GM21529 (cell line): ENCODE data around the gene ZPR1.
"Not testable (repeated sequence)": the region's sequence is repeated elsewhere in the genome, so short reads cannot be mapped to it uniquely, and the experiment has no call there.

Source experiments
- ATAC-seq: cut with Tn5 transposase; IDR thresholded peaks from one replicate; pipeline ENCODE4 v1.9.1; 2021; ENCODE audit not compliant: unreplicated experiment

ZPR1 gene, protein sequence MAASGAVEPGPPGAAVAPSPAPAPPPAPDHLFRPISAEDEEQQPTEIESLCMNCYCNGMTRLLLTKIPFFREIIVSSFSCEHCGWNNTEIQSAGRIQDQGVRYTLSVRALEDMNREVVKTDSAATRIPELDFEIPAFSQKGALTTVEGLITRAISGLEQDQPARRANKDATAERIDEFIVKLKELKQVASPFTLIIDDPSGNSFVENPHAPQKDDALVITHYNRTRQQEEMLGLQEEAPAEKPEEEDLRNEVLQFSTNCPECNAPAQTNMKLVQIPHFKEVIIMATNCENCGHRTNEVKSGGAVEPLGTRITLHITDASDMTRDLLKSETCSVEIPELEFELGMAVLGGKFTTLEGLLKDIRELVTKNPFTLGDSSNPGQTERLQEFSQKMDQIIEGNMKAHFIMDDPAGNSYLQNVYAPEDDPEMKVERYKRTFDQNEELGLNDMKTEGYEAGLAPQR

DNA sequence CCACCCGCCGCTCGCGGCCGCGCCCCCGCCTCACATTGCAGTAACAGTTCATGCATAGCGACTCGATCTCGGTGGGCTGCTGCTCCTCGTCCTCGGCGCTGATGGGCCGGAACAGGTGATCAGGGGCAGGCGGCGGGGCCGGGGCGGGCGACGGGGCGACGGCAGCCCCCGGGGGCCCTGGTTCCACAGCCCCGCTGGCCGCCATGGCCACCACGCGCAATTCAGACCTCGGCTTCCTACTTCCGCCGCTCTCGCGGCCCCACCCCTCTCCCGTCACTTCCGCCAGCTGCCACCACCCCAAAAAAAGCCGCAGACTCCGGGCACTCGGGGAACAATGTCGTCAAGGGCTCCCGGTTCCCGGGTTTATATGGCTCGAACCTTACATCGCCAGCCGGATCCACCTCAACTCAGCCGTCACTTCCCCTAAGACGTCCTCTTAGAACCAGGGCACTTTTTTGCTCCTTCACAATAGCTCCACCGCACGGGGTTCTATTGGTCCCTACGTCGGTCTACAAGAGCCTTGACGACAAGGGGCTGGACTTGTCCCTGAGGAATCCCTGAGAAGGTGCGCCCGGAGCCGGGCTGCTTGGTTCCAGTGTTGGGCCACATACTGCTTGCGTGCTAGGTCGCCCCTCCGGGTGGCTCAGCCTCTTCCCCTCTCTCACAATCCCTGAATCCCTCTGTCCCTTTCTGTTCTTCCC lies at the start of gene ZPR1:
TSS of gene ZPR1 (minus strand) at position 238 of the 701 bp plus-strand sequence. CDS start at position 205, 33 bp downstream.
- ATAC-seq, result peak; percentile 91

DNA sequence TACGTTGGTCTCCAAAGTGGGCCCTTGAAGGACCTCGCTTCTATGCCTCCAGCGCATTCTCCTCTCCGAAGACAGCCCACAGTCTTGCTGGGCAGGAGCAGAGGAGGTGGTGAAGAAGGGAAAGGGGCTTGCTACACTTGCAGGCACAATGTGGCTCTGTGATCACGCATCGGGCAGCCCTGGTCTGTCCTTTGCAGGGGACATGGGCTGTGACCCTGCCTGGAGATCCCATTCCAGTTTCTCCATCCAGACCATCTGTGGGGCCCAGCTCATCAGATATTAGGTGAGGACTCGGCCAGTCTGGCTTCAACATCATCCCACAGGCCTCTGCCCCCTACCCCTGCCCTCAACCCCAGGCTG lies 48.8 kb upstream of the ZPR1 start:
- no peak for ATAC-seq

DNA sequence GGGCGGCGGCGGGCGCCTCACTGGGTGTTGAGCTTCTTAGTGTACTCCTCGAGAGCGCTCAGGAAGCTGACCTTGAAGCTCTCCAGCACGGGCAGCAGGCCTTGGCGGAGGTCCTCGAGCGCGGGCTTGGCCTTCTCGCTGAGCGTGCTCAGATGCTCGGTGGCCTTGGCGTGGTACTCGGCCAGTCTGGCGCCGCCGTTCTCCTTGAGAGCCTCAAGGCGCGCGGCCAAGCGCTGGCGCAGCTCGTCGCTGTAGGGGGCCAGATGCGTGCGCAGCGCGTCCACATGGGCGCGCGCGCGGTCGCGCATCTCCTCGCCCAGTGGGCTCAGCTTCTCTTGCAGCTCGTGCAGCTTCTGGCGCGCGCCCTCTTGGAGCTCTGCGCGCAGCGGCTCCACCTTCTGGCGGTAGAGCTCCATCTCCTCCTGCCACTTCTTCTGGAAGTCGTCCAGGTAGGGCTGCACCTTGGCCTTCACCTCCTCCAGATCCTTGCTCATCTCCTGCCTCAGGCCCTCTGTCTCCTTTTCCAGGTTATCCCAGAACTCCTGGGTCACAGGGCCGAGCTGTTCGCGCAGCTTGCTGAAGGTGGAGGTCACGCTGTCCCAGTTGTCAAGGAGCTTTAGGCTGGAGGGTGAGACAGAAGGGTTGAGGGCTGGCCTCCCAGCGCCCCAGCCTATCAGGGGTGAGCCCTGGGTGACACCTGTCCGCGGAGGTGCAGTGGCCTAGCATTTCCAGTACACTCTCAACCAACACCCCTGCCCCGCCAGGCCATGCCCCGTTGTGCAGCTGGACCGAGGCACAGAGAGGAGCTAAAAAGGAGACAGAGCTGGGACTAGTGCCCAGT lies 48.2 kb upstream of the ZPR1 start:
- peak; percentile 87 for ATAC-seq

DNA sequence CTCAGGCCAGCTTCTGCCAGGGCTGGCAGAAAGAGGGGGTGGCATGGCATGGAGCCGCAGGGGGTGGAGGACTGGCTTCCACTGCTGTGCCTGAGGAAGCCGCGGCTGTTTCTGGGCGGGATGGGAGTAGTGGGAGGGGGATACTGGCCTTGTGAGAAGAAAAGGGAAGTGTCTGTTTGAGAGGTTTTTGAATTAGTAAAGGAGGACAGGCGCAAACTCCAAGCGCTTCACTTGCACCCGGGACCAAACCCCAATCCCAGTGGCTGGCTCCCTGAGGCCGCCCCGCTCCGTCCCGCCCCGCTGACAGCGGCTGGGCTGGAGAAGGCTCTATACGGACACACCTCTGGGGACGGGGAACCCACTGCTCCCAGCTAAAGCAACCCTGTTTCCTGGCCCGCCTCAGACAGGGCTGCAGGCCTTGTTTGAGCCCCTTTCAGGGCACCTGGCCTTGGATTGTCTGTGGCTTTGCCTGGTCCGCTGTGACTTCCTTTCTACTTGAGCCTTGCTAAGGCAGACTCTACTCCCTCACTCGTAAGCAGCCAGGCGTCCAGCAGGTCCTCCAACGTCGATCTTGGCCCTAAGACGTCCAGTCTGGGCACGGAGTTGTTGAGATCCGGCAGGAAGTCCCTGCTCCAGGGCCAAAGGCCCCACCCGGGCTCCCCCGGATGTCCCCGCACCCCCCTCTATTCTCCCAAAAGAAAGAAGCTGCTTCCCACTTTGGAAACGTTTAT lies 47.4 kb upstream of the ZPR1 start:
- ATAC-seq, result peak; percentile 18

DNA sequence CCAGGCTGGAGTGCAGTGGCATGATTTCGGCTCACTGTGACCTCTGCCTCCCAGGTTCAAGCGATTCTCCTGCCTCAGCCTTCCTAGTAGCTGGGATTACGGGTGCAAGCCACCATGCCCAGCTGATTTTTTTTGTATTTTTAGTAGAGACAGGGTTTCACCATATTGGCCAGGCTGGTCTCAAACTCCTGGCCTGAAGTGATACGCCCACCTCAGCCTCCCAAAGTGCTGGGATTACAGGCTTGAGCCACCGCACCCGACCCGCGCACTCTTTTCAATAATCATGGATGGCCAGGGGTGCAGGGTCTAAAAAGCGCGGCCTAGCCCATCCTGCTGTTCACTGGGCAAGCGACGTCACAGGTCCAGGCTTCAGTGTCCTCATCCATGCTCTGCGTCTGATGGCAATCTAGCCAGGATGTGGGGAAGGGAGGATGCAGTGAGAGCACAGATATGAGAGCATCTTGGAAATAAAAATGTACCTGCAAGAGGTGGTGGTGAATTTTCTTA lies 46.8 kb upstream of the ZPR1 start:
- not testable (repeated sequence) for ATAC-seq

DNA sequence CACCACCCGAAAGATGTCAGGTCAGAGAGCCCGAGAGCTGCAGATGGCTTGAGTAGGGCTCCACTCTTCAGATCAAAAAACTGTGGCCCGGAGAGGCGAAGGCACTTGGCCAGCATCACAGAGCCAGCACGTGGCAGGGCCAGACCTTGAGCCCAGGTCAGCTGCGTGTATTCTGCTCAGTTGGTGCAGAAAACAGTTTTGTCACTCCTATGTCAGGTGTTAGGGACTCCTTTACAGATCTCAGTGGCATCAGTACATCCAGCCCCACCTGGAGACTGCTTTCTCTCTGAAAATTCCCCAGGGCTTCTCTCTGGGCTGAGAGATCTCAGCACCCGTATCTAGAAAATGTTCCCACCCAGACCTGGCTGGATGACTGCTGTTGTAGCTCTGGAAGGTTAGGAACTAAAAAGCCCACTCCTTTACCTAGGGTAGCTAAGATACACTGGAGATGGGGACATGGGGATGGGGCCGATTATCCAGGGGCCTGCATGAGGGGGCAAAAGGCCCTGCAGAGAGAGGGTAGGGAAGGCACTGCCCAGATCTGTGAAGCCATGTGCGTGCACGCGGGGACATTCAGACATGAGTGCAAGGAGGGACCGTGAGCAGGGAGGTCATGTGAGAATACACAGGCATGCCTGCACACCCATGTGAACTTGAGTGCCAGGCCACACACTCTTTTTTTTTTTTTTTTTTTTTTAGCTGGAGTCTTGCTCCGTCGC lies 46.2 kb upstream of the ZPR1 start:
- no peak for ATAC-seq

DNA sequence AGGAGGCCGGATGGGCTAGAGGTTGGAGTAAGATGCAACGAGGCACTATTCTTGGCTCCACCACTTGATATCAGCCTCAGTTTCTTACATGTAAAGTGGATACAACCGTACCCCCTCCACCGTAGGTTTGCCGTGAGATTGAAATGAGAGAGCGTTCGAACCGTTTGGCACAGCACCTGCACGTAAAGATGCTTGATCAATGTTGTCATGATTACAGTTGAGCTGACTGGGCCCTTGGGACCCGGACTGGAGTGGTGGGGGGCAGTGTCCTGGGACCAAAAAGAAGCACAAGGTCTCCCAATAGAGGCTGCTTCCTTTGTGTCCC lies 45.6 kb upstream of the ZPR1 start:
- ATAC-seq, result no peak

DNA sequence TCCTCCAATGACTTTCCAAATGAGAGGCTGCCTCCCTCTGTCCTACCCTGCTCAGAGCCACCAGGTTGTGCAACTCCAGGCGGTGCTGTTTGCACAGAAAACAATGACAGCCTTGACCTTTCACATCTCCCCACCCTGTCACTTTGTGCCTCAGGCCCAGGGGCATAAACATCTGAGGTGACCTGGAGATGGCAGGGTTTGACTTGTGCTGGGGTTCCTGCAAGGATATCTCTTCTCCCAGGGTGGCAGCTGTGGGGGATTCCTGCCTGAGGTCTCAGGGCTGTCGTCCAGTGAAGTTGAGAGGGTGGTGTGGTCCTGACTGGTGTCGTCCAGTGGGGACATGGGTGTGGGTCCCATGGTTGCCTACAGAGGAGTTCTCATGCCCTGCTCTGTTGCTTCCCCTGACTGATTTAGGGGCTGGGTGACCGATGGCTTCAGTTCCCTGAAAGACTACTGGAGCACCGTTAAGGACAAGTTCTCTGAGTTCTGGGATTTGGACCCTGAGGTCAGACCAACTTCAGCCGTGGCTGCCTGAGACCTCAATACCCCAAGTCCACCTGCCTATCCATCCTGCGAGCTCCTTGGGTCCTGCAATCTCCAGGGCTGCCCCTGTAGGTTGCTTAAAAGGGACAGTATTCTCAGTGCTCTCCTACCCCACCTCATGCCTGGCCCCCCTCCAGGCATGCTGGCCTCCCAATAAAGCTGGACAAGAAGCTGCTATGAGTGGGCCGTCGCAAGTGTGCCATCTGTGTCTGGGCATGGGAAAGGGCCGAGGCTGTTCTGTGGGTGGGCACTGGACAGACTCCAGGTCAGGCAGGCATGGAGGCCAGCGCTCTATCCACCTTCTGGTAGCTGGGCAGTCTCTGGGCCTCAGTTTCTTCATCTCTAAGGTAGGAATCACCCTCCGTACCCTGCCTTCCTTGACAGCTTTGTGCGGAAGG lies 44.8 kb upstream of the ZPR1 start:
- ATAC-seq, result no peak

DNA sequence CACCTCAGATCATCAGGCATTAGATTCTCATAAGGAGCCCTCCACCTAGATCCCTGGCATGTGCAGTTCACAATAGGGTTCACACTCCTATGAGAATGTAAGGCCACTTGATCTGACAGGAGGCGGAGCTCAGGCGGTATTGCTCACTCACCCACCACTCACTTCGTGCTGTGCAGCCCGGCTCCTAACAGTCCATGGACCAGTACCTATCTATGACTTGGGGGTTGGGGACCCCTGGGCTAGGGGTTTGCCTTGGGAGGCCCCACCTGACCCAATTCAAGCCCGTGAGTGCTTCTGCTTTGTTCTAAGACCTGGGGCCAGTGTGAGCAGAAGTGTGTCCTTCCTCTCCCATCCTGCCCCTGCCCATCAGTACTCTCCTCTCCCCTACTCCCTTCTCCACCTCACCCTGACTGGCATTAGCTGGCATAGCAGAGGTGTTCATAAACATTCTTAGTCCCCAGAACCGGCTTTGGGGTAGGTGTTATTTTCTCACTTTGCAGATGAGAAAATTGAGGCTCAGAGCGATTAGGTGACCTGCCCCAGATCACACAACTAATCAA lies 44.0 kb upstream of the ZPR1 start:
- no peak for ATAC-seq

DNA sequence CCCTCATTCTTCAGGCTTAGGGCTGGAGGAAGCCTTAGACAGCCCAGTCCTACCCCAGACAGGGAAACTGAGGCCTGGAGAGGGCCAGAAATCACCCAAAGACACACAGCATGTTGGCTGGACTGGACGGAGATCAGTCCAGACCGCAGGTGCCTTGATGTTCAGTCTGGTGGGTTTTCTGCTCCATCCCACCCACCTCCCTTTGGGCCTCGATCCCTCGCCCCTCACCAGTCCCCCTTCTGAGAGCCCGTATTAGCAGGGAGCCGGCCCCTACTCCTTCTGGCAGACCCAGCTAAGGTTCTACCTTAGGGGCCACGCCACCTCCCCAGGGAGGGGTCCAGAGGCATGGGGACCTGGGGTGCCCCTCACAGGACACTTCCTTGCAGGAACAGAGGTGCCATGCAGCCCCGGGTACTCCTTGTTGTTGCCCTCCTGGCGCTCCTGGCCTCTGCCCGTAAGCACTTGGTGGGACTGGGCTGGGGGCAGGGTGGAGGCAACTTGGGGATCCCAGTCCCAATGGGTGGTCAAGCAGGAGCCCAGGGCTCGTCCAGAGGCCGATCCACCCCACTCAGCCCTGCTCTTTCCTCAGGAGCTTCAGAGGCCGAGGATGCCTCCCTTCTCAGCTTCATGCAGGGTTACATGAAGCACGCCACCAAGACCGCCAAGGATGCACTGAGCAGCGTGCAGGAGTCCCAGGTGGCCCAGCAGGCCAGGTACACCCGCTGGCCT lies 42.5 kb upstream of the ZPR1 start:
- ATAC-seq, result no peak

DNA sequence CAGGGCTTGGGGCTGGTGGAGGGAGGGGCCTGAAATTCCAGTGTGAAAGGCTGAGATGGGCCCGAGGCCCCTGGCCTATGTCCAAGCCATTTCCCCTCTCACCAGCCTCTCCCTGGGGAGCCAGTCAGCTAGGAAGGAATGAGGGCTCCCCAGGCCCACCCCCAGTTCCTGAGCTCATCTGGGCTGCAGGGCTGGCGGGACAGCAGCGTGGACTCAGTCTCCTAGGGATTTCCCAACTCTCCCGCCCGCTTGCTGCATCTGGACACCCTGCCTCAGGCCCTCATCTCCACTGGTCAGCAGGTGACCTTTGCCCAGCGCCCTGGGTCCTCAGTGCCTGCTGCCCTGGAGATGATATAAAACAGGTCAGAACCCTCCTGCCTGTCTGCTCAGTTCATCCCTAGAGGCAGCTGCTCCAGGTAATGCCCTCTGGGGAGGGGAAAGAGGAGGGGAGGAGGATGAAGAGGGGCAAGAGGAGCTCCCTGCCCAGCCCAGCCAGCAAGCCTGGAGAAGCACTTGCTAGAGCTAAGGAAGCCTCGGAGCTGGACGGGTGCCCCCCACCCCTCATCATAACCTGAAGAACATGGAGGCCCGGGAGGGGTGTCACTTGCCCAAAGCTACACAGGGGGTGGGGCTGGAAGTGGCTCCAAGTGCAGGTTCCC lies 41.8 kb upstream of the ZPR1 start, which contains the start of gene APOC3:
TSS of gene APOC3 (plus strand) at position 383 of the 659 bp plus-strand sequence. CDS start 676 bp downstream, outside the sequence.
- no peak for ATAC-seq

DNA sequence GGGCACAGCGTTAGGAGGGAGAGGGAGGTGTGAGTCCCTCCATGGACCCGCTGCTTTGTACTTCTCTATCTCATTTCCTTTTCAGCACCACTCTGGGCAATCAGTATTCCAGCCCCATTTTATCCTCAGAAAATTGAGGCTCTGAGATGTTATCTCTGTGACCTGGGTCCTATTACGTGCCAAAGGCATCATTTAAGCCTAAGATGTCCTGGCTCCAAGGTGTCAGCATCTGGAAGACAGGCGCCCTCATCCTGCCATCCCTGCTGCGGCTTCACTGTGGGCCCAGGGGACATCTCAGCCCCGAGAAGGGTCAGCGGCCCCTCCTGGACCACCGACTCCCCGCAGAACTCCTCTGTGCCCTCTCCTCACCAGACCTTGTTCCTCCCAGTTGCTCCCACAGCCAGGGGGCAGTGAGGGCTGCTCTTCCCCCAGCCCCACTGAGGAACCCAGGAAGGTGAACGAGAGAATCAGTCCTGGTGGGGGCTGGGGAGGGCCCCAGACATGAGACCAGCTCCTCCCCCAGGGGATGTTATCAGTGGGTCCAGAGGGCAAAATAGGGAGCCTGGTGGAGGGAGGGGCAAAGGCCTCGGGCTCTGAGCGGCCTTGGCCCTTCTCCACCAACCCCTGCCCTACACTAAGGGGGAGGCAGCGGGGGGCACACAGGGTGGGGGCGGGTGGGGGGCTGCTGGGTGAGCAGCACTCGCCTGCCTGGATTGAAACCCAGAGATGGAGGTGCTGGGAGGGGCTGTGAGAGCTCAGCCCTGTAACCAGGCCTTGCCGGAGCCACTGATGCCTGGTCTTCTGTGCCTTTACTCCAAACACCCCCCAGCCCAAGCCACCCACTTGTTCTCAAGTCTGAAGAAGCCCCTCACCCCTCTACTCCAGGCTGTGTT lies 41.1 kb upstream of the ZPR1 start:
- no peak for ATAC-seq

DNA sequence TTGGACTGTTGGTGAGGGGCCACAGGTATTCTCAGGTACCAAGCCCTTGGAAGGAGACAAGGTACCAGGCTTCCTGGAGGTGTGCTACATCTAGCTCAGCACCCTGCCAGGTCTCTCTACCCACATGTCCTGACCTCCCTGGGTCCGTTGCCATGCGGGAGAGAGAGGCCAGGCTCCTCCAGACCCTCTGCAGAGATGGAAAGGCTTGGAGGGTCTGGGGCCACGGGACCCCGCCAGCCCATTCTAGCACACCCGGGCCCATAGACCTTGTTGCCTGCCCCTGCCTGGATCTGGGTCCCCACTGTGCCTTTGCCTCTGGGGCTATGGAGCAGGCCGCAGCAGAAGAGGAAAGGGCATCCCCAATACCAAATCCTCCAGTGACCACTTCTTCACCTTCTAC lies 39.6 kb upstream of the ZPR1 start:
- no peak for ATAC-seq

DNA sequence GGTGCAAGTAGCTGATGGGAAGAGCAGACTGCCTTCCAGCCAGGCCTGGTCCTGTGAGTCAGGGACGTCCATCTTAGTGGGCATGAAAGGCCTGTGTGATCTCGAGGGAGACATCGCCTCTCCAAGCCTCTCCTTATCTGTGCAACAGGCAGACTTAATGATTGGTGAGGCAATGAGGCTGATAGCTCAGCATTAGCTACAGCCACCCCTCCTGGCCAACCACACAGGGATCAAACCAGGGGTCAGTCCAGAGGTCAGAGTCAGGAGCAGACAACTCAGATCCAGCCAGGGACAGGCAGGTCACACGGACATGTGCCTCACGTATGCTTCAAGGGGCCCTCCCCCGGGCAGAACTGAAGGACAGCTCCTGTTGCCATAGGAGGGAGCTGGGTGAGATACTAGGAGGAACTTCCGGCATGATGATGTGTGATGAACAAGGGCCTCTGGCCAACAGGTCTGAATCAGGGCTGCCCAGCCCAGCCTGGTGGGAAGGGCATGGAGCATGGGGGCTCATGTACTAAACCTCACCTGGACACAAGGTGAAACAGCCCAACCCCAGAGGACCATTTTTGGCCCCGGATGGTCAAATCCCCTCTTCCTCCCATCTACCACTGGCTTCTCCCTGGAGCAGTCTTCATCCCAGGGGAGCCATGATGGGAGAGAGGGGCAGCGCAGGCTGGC lies 39.1 kb upstream of the ZPR1 start:
- ATAC-seq, result no peak

DNA sequence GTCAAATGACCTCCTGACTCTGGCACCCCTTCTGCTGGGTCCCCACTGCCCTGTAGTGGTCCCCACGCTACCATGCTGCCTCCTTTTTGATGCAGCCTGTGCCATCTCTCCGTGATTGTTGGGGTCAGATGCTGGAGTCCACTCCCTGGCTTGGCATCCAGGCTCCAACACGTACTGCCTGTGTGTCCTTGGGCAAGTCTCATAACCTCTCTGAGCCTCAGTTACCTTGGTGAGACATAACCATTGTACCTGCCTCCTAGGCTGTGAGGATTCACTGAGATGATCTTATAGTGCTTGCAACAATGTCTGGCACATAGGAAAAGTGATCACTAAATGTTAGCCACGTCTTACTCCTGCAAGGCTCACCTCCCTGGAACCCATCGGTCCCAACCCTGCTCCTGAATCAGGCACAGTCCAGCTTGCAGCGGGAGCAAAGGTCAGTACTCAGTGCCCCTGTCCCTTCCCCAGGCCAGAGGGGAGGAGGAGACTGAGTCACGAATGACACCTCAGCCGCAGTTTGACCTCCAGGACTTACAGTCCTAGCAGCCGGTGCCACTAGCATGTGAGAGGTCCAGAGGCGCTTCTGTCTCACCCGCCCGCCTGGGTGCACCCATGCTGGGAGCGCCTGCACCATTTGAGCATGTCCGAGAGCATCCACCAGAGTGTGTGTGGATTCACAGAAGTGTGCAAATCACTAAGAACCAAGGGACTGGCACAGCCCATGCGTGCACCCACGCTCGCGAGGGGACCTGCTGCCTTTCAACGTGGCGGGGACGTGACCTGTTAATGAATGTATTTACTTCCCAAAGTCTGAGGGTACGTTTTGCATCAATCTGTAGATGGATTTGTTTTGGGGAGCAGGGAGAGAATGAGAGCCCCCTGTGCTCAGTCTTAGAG lies 38.3 kb upstream of the ZPR1 start:
- no peak for ATAC-seq
